Activated T-cell treated with anti-CD3 and anti-CD28 coated beads, Interleukin-2, amount 50 U/mL, for 1 hour (primary cell): Measurements from ENCODE around the gene RNF10.
A peak's percentile ranks its signal among the peaks of the same experiment; 100 is the strongest.

Experiments
- DNase-seq: peaks from one replicate; pipeline ENCODE4 v3.0.0-alpha.2; 2020

Gene RNF10

GRCh38 chr12:120618954-120619615 lies 84.9 kb downstream of the RNF10 start:
- DNase-seq = no peak

- DNase-seq = no peak
Measured at GRCh38 chr12:120620624-120621023, 86.5 kb downstream of the RNF10 start.

- peak; percentile 28 for DNase-seq
Measured at GRCh38 chr12:120625557-120626419, 91.6 kb downstream of the RNF10 start.
